GM12878 (cell line): ENCODE results near the gene THSD4. TPM values are rescaled to one million over a fixed set of nuclear protein-coding genes. Genes with fewer than 3 reads are reported as not detected.

ENCODE experiments used
- ATAC-seq: fragments of 200-7000 bp; cut with Tn5 transposase; 3 replicates; pipeline ENCODE4 v1.9.1; 2020; ENCODE audit warnings: mild to moderate bottlenecking, moderate library complexity
- BruUV-seq: library from RNA; stranded (reverse); fragments of 400-500 nt; replicated peaks from 2 replicates; lab custom pipeline; 2021; lab: Mats Ljungman, UMichigan
- CTCF ChIA-PET: fragments of 300-600 bp; sonication (Branson Sonifier 250); formaldehyde crosslinking; extraction: SDS; loops from one replicate; lab custom pipeline; 2021; ENCODE audit warnings: inconsistent platforms; lab: Yijun Ruan, JAX
- POLR2A ChIA-PET: fragments of 350-600 bp; formaldehyde crosslinking; extraction: SDS; loops from one replicate; lab custom pipeline; 2021; ENCODE audit warnings: inconsistent platforms; lab: Charles Lee
- RAD21 ChIA-PET: fragments of 300-600 bp; sonication (Branson Sonifier 250); formaldehyde crosslinking; loops from one replicate; lab custom pipeline; 2023; ENCODE audit warnings: antibody characterized with exemption; ENCODE audit not compliant: unreplicated experiment; lab: Charles Lee
- SMC1A ChIA-PET: fragments of 300-600 bp; sonication (Branson Sonifier 250); formaldehyde crosslinking; loops from one replicate; lab custom pipeline; 2023; ENCODE audit not compliant: unreplicated experiment, uncharacterized antibody; lab: Charles Lee
- DNase-seq: peaks from one replicate; pipeline ENCODE4 v3.0.0-alpha.2; 2011; ENCODE audit warnings: low read depth, low spot score
- FAIRE-seq: peaks from 3 replicates; lab custom pipeline; 2011; peaks lifted over from hg19 to GRCh38; lab: Jason Lieb, UNC
- H2AFZ ChIP-seq: 2 replicates; pipeline ENCODE4 v1.6.0; 2011; ENCODE audit warnings: low read depth, low read length, control low read depth; ENCODE audit not compliant: control insufficient read depth
- H3K27ac ChIP-seq: 2 replicates; pipeline ENCODE4 v1.5.1; 2011; ENCODE audit warnings: control low read depth; ENCODE audit not compliant: control insufficient read depth, insufficient read depth
- H3K27me3 ChIP-seq, 2 experiments: replicated peaks in 1 of 2; 2 replicates each; pipeline versions ENCODE4 v1.6.0 to v1.6.1; 2011; ENCODE audit warnings: low read length in 1 of 2; ENCODE audit not compliant: control insufficient read depth in 2 of 2, insufficient read depth in 2 of 2
- H3K36me3 ChIP-seq, 2 experiments: 2 replicates each; pipeline ENCODE4 v1.5.1; 2011; ENCODE audit warnings: low read length in 1 of 2; ENCODE audit not compliant: control insufficient read depth in 2 of 2, insufficient read depth in 2 of 2
- H3K4me1 ChIP-seq: 2 replicates; pipeline ENCODE4 v1.6.1; 2011; ENCODE audit warnings: mild to moderate bottlenecking, low read length, moderate library complexity, mixed read lengths; ENCODE audit not compliant: control insufficient read depth, insufficient read depth
- H3K4me2 ChIP-seq: 2 replicates; pipeline ENCODE4 v1.6.0; 2011; ENCODE audit warnings: control low read depth; ENCODE audit not compliant: control insufficient read depth, insufficient read depth
- H3K4me3 ChIP-seq: fragments of 200-600 bp; sonication (generic); 2 replicates; pipeline ENCODE4 v1.5.1; 2016
- H3K79me2 ChIP-seq: 2 replicates; pipeline ENCODE4 v1.6.0; 2011; ENCODE audit warnings: low read length; ENCODE audit not compliant: control insufficient read depth, insufficient read depth
- H3K9ac ChIP-seq: 2 replicates; pipeline ENCODE4 v1.8.0; 2011; ENCODE audit warnings: low read length, control low read depth, mixed read lengths; ENCODE audit not compliant: control insufficient read depth, insufficient read depth
- H3K9me3 ChIP-seq: replicated peaks from 3 replicates; pipeline ENCODE4 v1.5.1; 2011; ENCODE audit warnings: mild to moderate bottlenecking, low read length; ENCODE audit not compliant: control insufficient read depth, insufficient read depth
- H4K20me1 ChIP-seq: 2 replicates; pipeline ENCODE4 v1.6.0; 2011; ENCODE audit not compliant: control insufficient read depth, insufficient read depth
- CBFB ChIP-seq: IDR thresholded peaks from 2 replicates; pipeline ENCODE4 v1.6.1; 2016; ENCODE audit warnings: antibody characterized with exemption, low read depth
- CREB1 ChIP-seq: IDR thresholded peaks from 2 replicates; pipeline ENCODE4 v1.6.1; 2012; ENCODE audit warnings: low read depth, mild to moderate bottlenecking, inconsistent platforms
- EZH2 ChIP-seq: IDR thresholded peaks from 2 replicates; pipeline ENCODE4 v1.6.1; 2012; ENCODE audit warnings: low read depth, mild to moderate bottlenecking, control low read depth, inconsistent platforms, low read length, borderline replicate concordance; ENCODE audit not compliant: control insufficient read depth
- FOXK2 ChIP-seq: fragments of 450-650 bp; IDR thresholded peaks from 2 replicates; pipeline ENCODE4 v1.6.1; 2017; ENCODE audit warnings: mild to moderate bottlenecking, moderate library complexity
- GABPA ChIP-seq: IDR thresholded peaks from 2 replicates; pipeline ENCODE4 v1.6.1; 2014; ENCODE audit warnings: antibody characterized with exemption, low read depth, mild to moderate bottlenecking, inconsistent platforms
- HDAC2 ChIP-seq: fragments of 200-600 bp; sonication (generic); IDR thresholded peaks from 2 replicates; pipeline ENCODE4 v1.6.1; 2017
- NFXL1 ChIP-seq: fragments of 450-650 bp; IDR thresholded peaks from 2 replicates; pipeline ENCODE4 v1.6.1; 2017; ENCODE audit warnings: antibody characterized with exemption, mild to moderate bottlenecking, borderline replicate concordance
- NFYA ChIP-seq: IDR thresholded peaks from 2 replicates; pipeline ENCODE4 v1.6.1; 2011; ENCODE audit warnings: low read depth, mild to moderate bottlenecking, low read length, improper control_type of control experiment, borderline replicate concordance
- NFYB ChIP-seq: IDR thresholded peaks from 2 replicates; pipeline ENCODE4 v1.6.1; 2011; ENCODE audit warnings: low read depth, mild to moderate bottlenecking, low read length, improper control_type of control experiment, moderate library complexity; ENCODE audit not compliant: insufficient read depth
- PAX8 ChIP-seq: fragments of 450-650 bp; IDR thresholded peaks from 2 replicates; pipeline ENCODE4 v1.6.1; 2017; ENCODE audit warnings: mild to moderate bottlenecking, moderate library complexity
- POU2F2 ChIP-seq: IDR thresholded peaks from 3 replicates; pipeline ENCODE4 v1.6.1; 2011; ENCODE audit warnings: low read depth, mild to moderate bottlenecking, low read length, borderline replicate concordance
- SMC3 ChIP-seq: IDR thresholded peaks from 2 replicates; pipeline ENCODE4 v1.6.1; 2011; ENCODE audit warnings: low read length, improper control_type of control experiment, borderline replicate concordance
- SREBF2 ChIP-seq: IDR thresholded peaks from 2 replicates; pipeline ENCODE4 v1.6.1; 2012; ENCODE audit warnings: mild to moderate bottlenecking, low read length
- STAT1 ChIP-seq: fragments of 450-650 bp; conservative IDR thresholded peaks from 2 replicates; pipeline ENCODE4 v1.6.1; 2014; ENCODE audit warnings: antibody characterized with exemption, mild to moderate bottlenecking
- SUPT20H ChIP-seq: IDR thresholded peaks from 2 replicates; pipeline ENCODE4 v1.6.1; 2011; ENCODE audit warnings: low read depth, mild to moderate bottlenecking, low read length, moderate library complexity, borderline replicate concordance; ENCODE audit not compliant: control insufficient read depth
- ZSCAN29 ChIP-seq: fragments of 450-650 bp; IDR thresholded peaks from 2 replicates; pipeline ENCODE4 v1.6.1; 2017; ENCODE audit warnings: mild to moderate bottlenecking, moderate library complexity
- WGBS: methylation state at CpG from one replicate; pipeline ENCODE4 v1.1.6; 2016; ENCODE audit warnings: low lambda C conversion rate; ENCODE audit not compliant: insufficient replicate concordance, insufficient coverage; ENCODE audit errors: missing lambda C conversion rate; 5-methylcytosine and 5-hydroxymethylcytosine counted together
- in situ Hi-C: fragments of 300-500 bp; cut with MboI; formaldehyde crosslinking; loops from 9 replicates; pipeline ENCODE4 v1.14.3; 2018; ENCODE audit warnings: mixed read lengths
- intact Hi-C: fragments of 100-400 bp; cut with micrococcal nuclease; formaldehyde crosslinking; loops from one replicate; pipeline ENCODE4 v1.14.2; 2022; ENCODE audit not compliant: unreplicated experiment
- polyA plus RNA-seq, 11 experiments: library from polyadenylated mRNA; depleted of rRNA in 4 of 11; unstranded in 6 of 11; stranded (reverse) in 5 of 11; fragments of >200 nt; fragmentation: Nextera tagmentation in 4 of 11; fragmentation: Illumina TruSeq in 1 of 11; extraction: Ambion mirVana in 4 of 11; extraction: Trizol in 1 of 11; gene quantifications; 1 replicate in 1 of 11; 2 replicates in 10 of 11; pipeline versions ENCODE4 v1.2.1 to v1.2.3, GENCODE V29; 2011 to 2016; ENCODE audit warnings: inconsistent platforms in 2 of 11, missing spikeins in 2 of 11, low read depth in 1 of 11
- total RNA-seq, 4 experiments: library from RNA; depleted of rRNA in 3 of 4; stranded (reverse); fragments of >200 nt in 3 of 4; fragmentation: Illumina TruSeq in 1 of 4; extraction: Trizol in 1 of 4; gene quantifications; 2 replicates each; pipeline versions ENCODE4 v1.2.1 to v1.2.3, GENCODE V29; 2013 to 2021
- TF ChIP-seq, protein P1 (sequence below): fragments of 450-650 bp; IDR thresholded peaks from 2 replicates; pipeline ENCODE4 v1.6.1; 2017; ENCODE audit warnings: low read depth, mild to moderate bottlenecking, moderate library complexity
- TF ChIP-seq, protein P2 (sequence below): fragments of 450-650 bp; IDR thresholded peaks from 2 replicates; pipeline ENCODE4 v1.6.1; 2014; ENCODE audit warnings: mild to moderate bottlenecking

The THSD4 gene
- total and polyA plus RNA-seq, 10 of the 15 experiments (the other 5 are each of a cell fraction or from before 2014, with no cell fraction given): 0.04 to 0.13 (median 0.05) TPM; not detected in 7

DNA sequence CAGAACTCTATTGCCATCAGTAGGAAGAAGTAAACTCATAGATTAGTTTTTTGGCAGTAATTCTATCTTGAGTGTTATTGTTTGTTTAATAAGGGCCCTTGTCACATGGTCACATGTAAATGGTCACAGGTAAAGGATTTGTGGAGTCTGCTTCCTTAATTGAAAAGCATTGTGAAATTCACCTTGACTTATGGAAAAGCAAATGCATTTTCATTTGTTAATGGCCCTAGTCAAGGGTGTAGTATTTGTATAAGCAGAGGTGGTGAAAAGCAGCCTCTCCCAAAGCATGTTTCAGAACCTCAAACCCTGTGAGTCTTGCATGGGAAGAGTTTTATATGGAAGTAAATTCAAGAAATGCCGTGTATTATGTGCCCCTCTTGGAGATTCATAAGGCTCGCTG lies 497.6 kb downstream of the THSD4 start:
- TF ChIP-seq STAT1 (no peak), SUPT20H (no peak), ZSCAN29 (no peak), FOXK2 (no peak), SMC3 (no peak), NFYA (no peak), CBFB (no peak), POU2F2 (no peak), NFYB (no peak), GABPA (no peak), SREBF2 (no peak), CREB1 (no peak), NFXL1 (no peak), PAX8 (no peak), EZH2 (no peak), HDAC2 (no peak)
- TF ChIP-seq, protein P1, sequence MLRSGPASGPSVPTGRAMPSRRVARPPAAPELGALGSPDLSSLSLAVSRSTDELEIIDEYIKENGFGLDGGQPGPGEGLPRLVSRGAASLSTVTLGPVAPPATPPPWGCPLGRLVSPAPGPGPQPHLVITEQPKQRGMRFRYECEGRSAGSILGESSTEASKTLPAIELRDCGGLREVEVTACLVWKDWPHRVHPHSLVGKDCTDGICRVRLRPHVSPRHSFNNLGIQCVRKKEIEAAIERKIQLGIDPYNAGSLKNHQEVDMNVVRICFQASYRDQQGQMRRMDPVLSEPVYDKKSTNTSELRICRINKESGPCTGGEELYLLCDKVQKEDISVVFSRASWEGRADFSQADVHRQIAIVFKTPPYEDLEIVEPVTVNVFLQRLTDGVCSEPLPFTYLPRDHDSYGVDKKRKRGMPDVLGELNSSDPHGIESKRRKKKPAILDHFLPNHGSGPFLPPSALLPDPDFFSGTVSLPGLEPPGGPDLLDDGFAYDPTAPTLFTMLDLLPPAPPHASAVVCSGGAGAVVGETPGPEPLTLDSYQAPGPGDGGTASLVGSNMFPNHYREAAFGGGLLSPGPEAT: no peak
- TF ChIP-seq, protein P2, sequence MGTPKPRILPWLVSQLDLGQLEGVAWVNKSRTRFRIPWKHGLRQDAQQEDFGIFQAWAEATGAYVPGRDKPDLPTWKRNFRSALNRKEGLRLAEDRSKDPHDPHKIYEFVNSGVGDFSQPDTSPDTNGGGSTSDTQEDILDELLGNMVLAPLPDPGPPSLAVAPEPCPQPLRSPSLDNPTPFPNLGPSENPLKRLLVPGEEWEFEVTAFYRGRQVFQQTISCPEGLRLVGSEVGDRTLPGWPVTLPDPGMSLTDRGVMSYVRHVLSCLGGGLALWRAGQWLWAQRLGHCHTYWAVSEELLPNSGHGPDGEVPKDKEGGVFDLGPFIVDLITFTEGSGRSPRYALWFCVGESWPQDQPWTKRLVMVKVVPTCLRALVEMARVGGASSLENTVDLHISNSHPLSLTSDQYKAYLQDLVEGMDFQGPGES: no peak
- H2AFZ ChIP-seq: no peak overlapping the region
- BruUV-seq: no TSS peak
- H3K4me3 ChIP-seq: no peak overlapping the region
- SMC1A ChIA-PET: no interaction called here
- H3K27ac ChIP-seq: no peak overlapping the region
- H3K4me2 ChIP-seq: no peak overlapping the region
- RAD21 ChIA-PET: no interaction called here
- FAIRE-seq: no peak
- no peaks in the 10 kb centered on the region for H4K20me1 ChIP-seq
- H3K27me3 ChIP-seq: peaks cover 0 to 2% of the 10 kb centered on the region in 2 experiments; a peak in 2 of 4 replicates
- no peaks in the 10 kb centered on the region for H3K36me3 ChIP-seq
- in situ Hi-C loops: no loop called here
- 17% methylated on average over 2 of the region's 2 CpGs for WGBS
- no peak for DNase-seq
- ATAC-seq: no peak
- H3K9ac ChIP-seq: no peak overlapping the region
- CTCF ChIA-PET: interaction anchor here (0.9 kb wide), 1 partner anchor 9 kb away, joined by 3 read pairs; no protein-coding TSS in a partner anchor
- POLR2A ChIA-PET: no interaction called here
- intact Hi-C loops: no loop called here
- H3K4me1 ChIP-seq: no peaks in the 10 kb centered on the region
- no peaks in the 10 kb centered on the region for H3K9me3 ChIP-seq
- H3K79me2 ChIP-seq: no peaks in the 10 kb centered on the region
